CD4-positive, alpha-beta T cell treated with Interleukin-2 at 100 ng/mL for 4 hours (primary cell): ENCODE data around the gene ICAM3.
"Not testable (repeated sequence)": the region's sequence is repeated elsewhere in the genome, so short reads cannot be mapped to it uniquely, and the experiment has no call there.

Experiments used
- DNase-seq: peaks from one replicate; pipeline ENCODE4 v3.0.0-alpha.2; 2020; ENCODE audit warnings: low spot score

Gene ICAM3

GRCh38 chr19:10339380-10339960 is at the start of gene ICAM3:
Gene ICAM3 (minus strand): TSS chr19:10339624. CDS start chr19:10339614, 10 bp downstream.
- DNase-seq = peak; percentile 66

- DNase-seq = peak; percentile 85
These were observed 49.5 kb upstream of the ICAM3 start for GRCh38 chr19:10388957-10389356.

- no peak for DNase-seq
These were observed 45.2 kb upstream of the ICAM3 start for GRCh38 chr19:10384580-10384979.

- DNase-seq = not testable (repeated sequence)
These were observed 43.7 kb upstream of the ICAM3 start for GRCh38 chr19:10383223-10383499.

- DNase-seq = peak; percentile 97
These were observed 41.1 kb upstream of the ICAM3 start, which contains the start of gene TYK2 for GRCh38 chr19:10380313-10381102. Gene TYK2 (minus strand): TSS chr19:10380572. CDS start chr19:10378406, 2,166 bp downstream.

- no peak for DNase-seq
These were observed 40.5 kb upstream of the ICAM3 start for GRCh38 chr19:10379880-10380312.

GRCh38 chr19:10378124-10378523 is 38.7 kb upstream of the ICAM3 start:
- DNase-seq = no peak

GRCh38 chr19:10377140-10377640 is 37.8 kb upstream of the ICAM3 start:
- not testable (repeated sequence) for DNase-seq

- DNase-seq = no peak
These were observed 35.5 kb upstream of the ICAM3 start for GRCh38 chr19:10374931-10375330.

GRCh38 chr19:10372690-10373089 is 33.3 kb upstream of the ICAM3 start:
- no peak for DNase-seq

- no peak for DNase-seq
These were observed 28.8 kb upstream of the ICAM3 start for GRCh38 chr19:10368101-10368803.

- DNase-seq = not testable (repeated sequence)
These were observed 27.6 kb upstream of the ICAM3 start for GRCh38 chr19:10366950-10367512.

GRCh38 chr19:10365518-10365917 is 26.1 kb upstream of the ICAM3 start:
- no peak for DNase-seq

- no peak for DNase-seq
These were observed 25.2 kb upstream of the ICAM3 start for GRCh38 chr19:10364644-10365043.

GRCh38 chr19:10363789-10364281 is 24.4 kb upstream of the ICAM3 start:
- no peak for DNase-seq

GRCh38 chr19:10362259-10362658 is 22.8 kb upstream of the ICAM3 start:
- DNase-seq = no peak

GRCh38 chr19:10361569-10362011 is 22.2 kb upstream of the ICAM3 start:
- DNase-seq = no peak

- DNase-seq = no peak
These were observed 17.0 kb upstream of the ICAM3 start for GRCh38 chr19:10356431-10356830.

GRCh38 chr19:10353793-10354391 is 14.5 kb upstream of the ICAM3 start:
- no peak for DNase-seq

GRCh38 chr19:10352764-10353671 is 13.6 kb upstream of the ICAM3 start:
- no peak for DNase-seq

- no peak for DNase-seq
These were observed 7.1 kb upstream of the ICAM3 start for GRCh38 chr19:10346509-10346908.
